ENCODE measurements around the gene GPN2.

DNA sequence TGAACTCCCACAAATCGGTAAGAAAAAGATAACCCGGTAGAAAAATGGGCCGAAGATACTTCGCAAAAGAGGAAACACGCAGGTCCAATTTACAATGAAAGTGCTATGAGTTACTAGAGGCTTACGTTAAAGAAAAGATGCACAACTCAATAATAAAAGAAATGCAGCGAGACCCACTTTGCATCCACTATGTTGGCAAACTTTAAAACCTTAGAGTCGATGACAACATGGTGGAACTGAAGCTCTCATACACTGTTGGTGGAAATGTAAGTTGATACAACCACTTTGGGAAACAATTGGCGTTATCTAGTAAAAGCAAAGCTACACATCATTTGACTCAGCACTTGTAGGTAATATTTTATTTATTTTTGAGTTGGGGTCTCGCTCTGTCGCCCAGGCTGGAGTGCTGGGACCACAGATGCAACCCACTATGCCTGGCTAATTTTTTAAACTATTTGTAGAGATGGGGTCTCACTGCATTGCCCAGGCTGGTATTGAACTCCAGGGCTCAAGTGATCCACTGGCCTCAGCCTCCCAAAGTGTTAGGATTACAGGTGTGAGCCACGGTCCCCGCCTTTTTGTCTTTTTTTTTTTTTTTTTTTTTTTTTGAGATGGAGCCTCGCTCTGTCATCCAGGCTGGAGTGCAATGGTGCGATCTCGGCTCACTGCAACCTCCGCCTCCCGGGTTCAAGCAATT lies 10.9 kb upstream of the GPN2 start:
- no peak for TF ChIP-seq EZH2phosphoT487 (IDR thresholded peaks at IDR 0.05)
- TF ChIP-seq, protein P1, sequence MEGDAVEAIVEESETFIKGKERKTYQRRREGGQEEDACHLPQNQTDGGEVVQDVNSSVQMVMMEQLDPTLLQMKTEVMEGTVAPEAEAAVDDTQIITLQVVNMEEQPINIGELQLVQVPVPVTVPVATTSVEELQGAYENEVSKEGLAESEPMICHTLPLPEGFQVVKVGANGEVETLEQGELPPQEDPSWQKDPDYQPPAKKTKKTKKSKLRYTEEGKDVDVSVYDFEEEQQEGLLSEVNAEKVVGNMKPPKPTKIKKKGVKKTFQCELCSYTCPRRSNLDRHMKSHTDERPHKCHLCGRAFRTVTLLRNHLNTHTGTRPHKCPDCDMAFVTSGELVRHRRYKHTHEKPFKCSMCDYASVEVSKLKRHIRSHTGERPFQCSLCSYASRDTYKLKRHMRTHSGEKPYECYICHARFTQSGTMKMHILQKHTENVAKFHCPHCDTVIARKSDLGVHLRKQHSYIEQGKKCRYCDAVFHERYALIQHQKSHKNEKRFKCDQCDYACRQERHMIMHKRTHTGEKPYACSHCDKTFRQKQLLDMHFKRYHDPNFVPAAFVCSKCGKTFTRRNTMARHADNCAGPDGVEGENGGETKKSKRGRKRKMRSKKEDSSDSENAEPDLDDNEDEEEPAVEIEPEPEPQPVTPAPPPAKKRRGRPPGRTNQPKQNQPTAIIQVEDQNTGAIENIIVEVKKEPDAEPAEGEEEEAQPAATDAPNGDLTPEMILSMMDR (IDR thresholded peaks at IDR 0.05) = no peak

All from neural progenitor cell (in vitro differentiated cells).